Endothelial cell of umbilical vein (primary cell): ENCODE measurements around the gene KRTAP4-6. TPM values are rescaled to one million over a fixed set of nuclear protein-coding genes. Genes with fewer than 3 reads are reported as not detected.

Experiments
- BruUV-seq: library from RNA; stranded (reverse); fragments of 400-500 nt; replicated peaks from 2 replicates; lab custom pipeline; 2021; lab: Mats Ljungman, UMichigan
- CTCF ChIA-PET: fragments of 300-600, 350-600 bp; sonication (Branson Sonifier 250); formaldehyde crosslinking; loops from one replicate; lab custom pipeline; 2021; ENCODE audit warnings: antibody characterized with exemption, inconsistent platforms; lab: Charles Lee
- POLR2A ChIA-PET: fragments of 300-600, 350-600 bp; sonication (Branson Sonifier 250); formaldehyde crosslinking; loops from one replicate; lab custom pipeline; 2021; ENCODE audit warnings: antibody characterized with exemption, inconsistent platforms; lab: Charles Lee
- DNase-seq: peaks from one replicate; pipeline ENCODE4 v3.0.0-alpha.2; 2011; ENCODE audit warnings: low read depth, low spot score
- FAIRE-seq: peaks from 2 replicates; lab custom pipeline; 2011; peaks lifted over from hg19 to GRCh38; lab: Jason Lieb, UNC
- H2AFZ ChIP-seq: 2 replicates; pipeline ENCODE4 v1.6.0; 2012; ENCODE audit warnings: low read depth, low read length, control low read depth, inconsistent platforms
- H3K27ac ChIP-seq: 2 replicates; pipeline ENCODE4 v1.5.1; 2011; ENCODE audit warnings: low read depth, mild to moderate bottlenecking, control low read depth, low read length, moderate library complexity; ENCODE audit not compliant: insufficient read depth
- H3K27me3 ChIP-seq, 2 experiments: 2 replicates each; pipeline versions ENCODE4 v1.6.0 to v1.6.1; 2011; ENCODE audit warnings: low read length in 2 of 2, mixed read lengths in 1 of 2; ENCODE audit not compliant: control insufficient read depth in 2 of 2, insufficient read depth in 2 of 2
- H3K36me3 ChIP-seq, 2 experiments: 2 replicates in 1 of 2; 3 replicates in 1 of 2; pipeline ENCODE4 v1.5.1; 2011; ENCODE audit warnings: low read length in 2 of 2, mild to moderate bottlenecking in 1 of 2, moderate library complexity in 1 of 2; ENCODE audit not compliant: control insufficient read depth in 2 of 2, insufficient read depth in 2 of 2; ENCODE audit errors: extremely low read depth in 1 of 2
- H3K4me1 ChIP-seq: 3 replicates; pipeline ENCODE4 v1.5.1; 2011; ENCODE audit warnings: mild to moderate bottlenecking, low read length; ENCODE audit not compliant: control insufficient read depth, insufficient read depth; ENCODE audit errors: extremely low read depth
- H3K4me2 ChIP-seq: 2 replicates; pipeline ENCODE4 v1.6.1; 2011; ENCODE audit warnings: low read length, control low read depth, mixed read lengths; ENCODE audit not compliant: insufficient read depth
- H3K4me3 ChIP-seq, 3 experiments: fragments of 200-600 bp in 1 of 3; sonication (generic), shearing (Covaris generic) in 1 of 3; replicated peaks in 1 of 3; 2 replicates each; pipeline ENCODE4 v1.5.1; 2011 to 2016; ENCODE audit warnings: control low read depth in 3 of 3, low read length in 3 of 3, mild to moderate bottlenecking in 2 of 3, inconsistent platforms in 1 of 3, low read depth in 1 of 3, moderate library complexity in 1 of 3; ENCODE audit not compliant: insufficient read depth in 1 of 3
- H3K79me2 ChIP-seq: 2 replicates; pipeline ENCODE4 v1.6.0; 2012; ENCODE audit warnings: low read length, inconsistent platforms; ENCODE audit not compliant: control insufficient read depth, insufficient read depth
- H3K9ac ChIP-seq: replicated peaks from 2 replicates; pipeline ENCODE3; 2011; ENCODE audit warnings: low read length, control low read depth; ENCODE audit not compliant: insufficient read depth; ENCODE audit errors: extremely low read depth
- H3K9me1 ChIP-seq: replicated peaks from 3 replicates; pipeline ENCODE4 v1.6.0; 2011; ENCODE audit warnings: mild to moderate bottlenecking, low read length; ENCODE audit not compliant: control insufficient read depth, insufficient read depth; ENCODE audit errors: extremely low read depth
- H3K9me3 ChIP-seq: replicated peaks from 2 replicates; pipeline ENCODE4 v1.5.1; 2012; ENCODE audit warnings: low read length, inconsistent platforms; ENCODE audit not compliant: control insufficient read depth, insufficient read depth
- H4K20me1 ChIP-seq: replicated peaks from 2 replicates; pipeline ENCODE3; 2011; ENCODE audit warnings: mild to moderate bottlenecking, low read length; ENCODE audit not compliant: control insufficient read depth, insufficient read depth; ENCODE audit errors: extremely low read depth
- CTCF ChIP-seq, 2 donors: IDR thresholded peaks; 1 replicate in 1 of 2; 2 replicates in 1 of 2; pipeline ENCODE4 v1.5.1; 2011; ENCODE audit warnings: low read length in 2 of 2, mild to moderate bottlenecking in 2 of 2, moderate library complexity in 2 of 2, control low read depth in 1 of 2, inconsistent platforms in 1 of 2, low read depth in 1 of 2; ENCODE audit not compliant: insufficient read depth in 1 of 2; ENCODE audit errors: extremely low read depth in 1 of 2
- EZH2 ChIP-seq: IDR thresholded peaks from 2 replicates; pipeline ENCODE4 v1.6.1; 2012; ENCODE audit warnings: borderline replicate concordance, low read depth, mild to moderate bottlenecking, moderate library complexity, low read length, inconsistent platforms; ENCODE audit not compliant: severe bottlenecking
- FOS ChIP-seq: IDR thresholded peaks from 2 replicates; pipeline ENCODE4 v1.6.1; 2011; ENCODE audit warnings: mild to moderate bottlenecking, low read length, moderate library complexity, borderline replicate concordance; ENCODE audit not compliant: insufficient read depth
- GATA2 ChIP-seq: IDR thresholded peaks from 2 replicates; pipeline ENCODE4 v1.7.0; 2011; ENCODE audit warnings: low read depth, mild to moderate bottlenecking, moderate library complexity, mixed read lengths, low read length; ENCODE audit not compliant: insufficient read length, insufficient read depth
- JUN ChIP-seq: IDR thresholded peaks from 2 replicates; pipeline ENCODE4 v1.6.1; 2011; ENCODE audit warnings: borderline replicate concordance, low read depth; ENCODE audit not compliant: insufficient read length, insufficient read depth
- MYC ChIP-seq: IDR thresholded peaks from one replicate; pipeline ENCODE4 v1.6.1; 2011; ENCODE audit warnings: mild to moderate bottlenecking, low read depth, low read length
- POLR2A ChIP-seq: IDR thresholded peaks from 2 replicates; pipeline ENCODE4 v1.6.1; 2012; ENCODE audit warnings: low read depth, mild to moderate bottlenecking, control low read depth, low read length
- POLR2AphosphoS5 ChIP-seq: IDR thresholded peaks from 2 replicates; pipeline ENCODE4 v1.6.1; 2012; ENCODE audit warnings: low read depth, mild to moderate bottlenecking, control low read depth, low read length, moderate library complexity; ENCODE audit not compliant: insufficient read depth
- dilution Hi-C: fragments of 300-500 bp; cut with MboI; formaldehyde crosslinking; loops from one replicate; pipeline ENCODE4 v1.15.0; 2019; ENCODE audit warnings: low sequenced_read_pairs; ENCODE audit not compliant: extremely low pct_ligation_motif_present
- intact Hi-C: fragments of 100-400 bp; cut with micrococcal nuclease; formaldehyde crosslinking; loops from one replicate; pipeline ENCODE4 v1.10.0; 2022
- polyA plus RNA-seq, 4 experiments: library from polyadenylated mRNA; depleted of rRNA in 3 of 4; stranded (reverse) in 3 of 4; unstranded in 1 of 4; fragments of >200 nt; gene quantifications; 2 replicates each; pipeline versions ENCODE4 v1.2.1 to v1.2.3, GENCODE V29; 2011 to 2012; ENCODE audit warnings: missing spikeins in 1 of 4
- total RNA-seq: library from RNA; stranded (reverse); gene quantifications from 2 replicates; pipeline ENCODE4 v1.2.3, GENCODE V29; 2021
- TF ChIP-seq, protein P1 (sequence below): IDR thresholded peaks from 2 replicates; pipeline ENCODE4 v1.6.1; 2011; ENCODE audit not compliant: insufficient read depth, insufficient read length

KRTAP4-6 gene
- total and polyA plus RNA-seq, 2 donors (not counting 3 experiments of a cell fraction or from before 2014, with no cell fraction given): not detected

DNA sequence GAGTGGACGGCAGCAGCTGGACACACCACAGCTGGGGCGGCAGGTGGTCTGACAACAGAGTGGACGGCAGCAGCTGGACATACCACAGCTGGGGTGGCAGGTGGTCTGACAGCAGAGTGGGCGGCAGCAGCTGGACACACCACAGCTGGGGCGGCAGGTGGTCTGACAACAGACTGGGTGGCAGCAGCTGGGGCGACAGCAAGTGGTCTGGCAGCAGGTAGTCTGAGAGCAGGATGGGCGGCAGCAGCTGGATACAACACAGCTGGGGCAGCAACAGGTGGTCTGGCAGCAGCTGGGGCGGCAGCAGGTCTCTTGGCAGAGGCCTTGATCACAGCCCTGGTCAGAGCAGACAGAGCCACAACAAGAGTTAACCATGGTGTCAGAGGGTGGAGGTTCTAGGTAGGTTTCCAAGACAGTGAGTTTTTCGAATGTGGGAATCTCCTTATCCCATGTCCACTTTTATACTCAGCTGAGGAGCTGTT lies 44.2 kb upstream of the KRTAP4-6 start, which contains the start of gene KRTAP4-1:
Gene KRTAP4-1 (minus strand): TSS at position 432 of the 482 bp plus-strand sequence. CDS start 57 bp downstream, at position 375.
- Histone ChIP-seq H3K4me3 (no peak within 1 kb of the TSS), H3K4me1 (no peaks in the 10 kb centered on the region), H3K27ac (no peak within 1 kb of the TSS), H3K9me1 (no peaks in the 10 kb centered on the region), H4K20me1 (no peaks in the 10 kb centered on the region), H3K27me3 (no peaks in the 10 kb centered on the region), H3K36me3 (no peaks in the 10 kb centered on the region), H3K9me3 (no peaks in the 10 kb centered on the region), H2AFZ (no peak within 1 kb of the TSS), H3K4me2 (no peak within 1 kb of the TSS), H3K9ac (no peak within 1 kb of the TSS), H3K79me2 (no peaks in the 10 kb centered on the region)
- FAIRE-seq: no peak
- dilution Hi-C loops (no loop called here), intact Hi-C loops (no loop called here)
- TF ChIP-seq JUN: no peak
- no peak for TF ChIP-seq EZH2
- no peak for TF ChIP-seq MYC
- TF ChIP-seq POLR2A: no peak
- TF ChIP-seq FOS: no peak
- no peak for TF ChIP-seq GATA2
- TF ChIP-seq POLR2AphosphoS5: no peak
- TF ChIP-seq, protein P1, sequence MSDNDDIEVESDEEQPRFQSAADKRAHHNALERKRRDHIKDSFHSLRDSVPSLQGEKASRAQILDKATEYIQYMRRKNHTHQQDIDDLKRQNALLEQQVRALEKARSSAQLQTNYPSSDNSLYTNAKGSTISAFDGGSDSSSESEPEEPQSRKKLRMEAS: no peak
- no peak for TF ChIP-seq CTCF (IDR thresholded peaks at IDR 0.05; ENCODE audit: extremely low read depth in 1 of 2, insufficient read depth in 1 of 2, low read depth in 1 of 2, low read length in 2 of 2)
- no peak for DNase-seq
- no TSS peak for BruUV-seq
- POLR2A ChIA-PET: no interaction called here
- CTCF ChIA-PET: no interaction called here
